ENCODE results near the gene ERP44.
"Not testable (repeated sequence)": the region's sequence is repeated elsewhere in the genome, so short reads cannot be mapped to it uniquely, and the experiment has no call there.

The ERP44 gene

GRCh38 chr9:100099722-100100042 lies 882 bp upstream of the ERP44 start:
- peak; percentile 33 to 72 for DNase-seq

GRCh38 chr9:100098046-100098886 lies 534 bp downstream of the ERP44 start:
- peak; percentile 51 to 82 for DNase-seq

GRCh38 chr9:100096378-100096916 lies 2.4 kb downstream of the ERP44 start:
- DNase-seq = no peak

- DNase-seq = not testable (repeated sequence)
Observed at GRCh38 chr9:100094411-100094810, 4.4 kb downstream of the ERP44 start.

- no peak for DNase-seq
Observed at GRCh38 chr9:100092066-100092465, 6.7 kb downstream of the ERP44 start.

- no peak for DNase-seq
Observed at GRCh38 chr9:100091650-100092049, 7.2 kb downstream of the ERP44 start.

DNA sequence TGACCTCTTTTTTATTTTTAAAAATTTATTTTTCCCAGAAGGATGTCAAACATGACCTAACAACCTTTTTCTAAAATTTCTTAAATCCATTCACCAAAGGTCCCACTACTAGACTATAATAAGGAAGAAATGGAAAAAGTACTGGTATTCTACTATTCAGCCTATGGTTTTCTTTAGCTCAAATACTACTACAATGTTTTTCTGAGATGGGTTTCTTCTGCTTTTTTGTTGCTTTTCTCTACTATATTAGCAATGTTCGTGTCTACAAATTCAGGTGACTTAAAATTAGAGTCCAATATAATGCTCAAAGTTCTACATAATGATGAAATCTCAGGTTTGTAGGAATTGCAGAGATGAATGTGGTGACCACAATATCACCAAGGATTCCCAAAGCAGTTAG lies 7.9 kb downstream of the ERP44 start:
- no peak for DNase-seq

DNA sequence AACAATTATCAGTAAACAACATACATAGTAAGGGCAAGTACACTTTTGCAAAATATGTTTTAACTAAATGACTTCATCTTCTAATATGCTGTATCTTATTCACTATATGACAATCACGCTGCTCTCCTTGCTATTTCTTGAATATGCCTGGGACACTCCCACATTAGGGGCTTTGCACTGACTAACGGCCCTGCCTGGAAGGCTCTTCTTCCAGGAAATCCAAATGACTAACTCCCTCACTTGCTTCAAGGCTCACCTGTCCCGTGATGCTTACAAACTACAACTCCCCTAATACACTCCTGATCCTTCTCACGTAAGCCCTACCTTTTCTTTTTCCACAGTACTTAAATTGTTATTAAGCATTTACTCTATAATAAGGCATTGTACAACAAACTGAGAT lies 10.6 kb downstream of the ERP44 start:
- no peak for DNase-seq

GRCh38 chr9:100087218-100087617 lies 11.6 kb downstream of the ERP44 start:
- no peak for DNase-seq

DNA sequence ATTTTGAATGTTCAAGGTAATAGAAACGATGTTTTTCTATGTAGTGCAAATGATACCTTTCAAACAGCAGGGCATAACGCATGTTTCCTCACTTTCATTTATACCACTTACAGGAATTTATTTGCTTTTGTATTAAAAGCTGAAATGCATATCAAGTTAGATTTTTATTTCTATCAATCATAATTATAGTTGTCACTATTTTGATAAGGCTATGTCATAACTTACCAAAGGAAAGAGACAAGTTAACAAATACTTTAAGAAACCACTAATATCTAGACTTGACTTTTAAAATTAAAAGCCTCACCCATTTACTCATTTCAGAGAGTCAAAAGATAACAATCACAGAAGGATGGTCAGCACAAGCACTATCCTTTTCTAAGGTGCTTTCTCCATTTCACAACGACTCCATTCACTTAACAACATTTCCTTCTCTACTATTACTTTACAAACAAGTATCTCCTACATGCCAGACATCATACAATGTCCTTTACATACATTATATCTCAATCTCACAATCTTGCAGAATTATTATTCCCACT lies 12.6 kb downstream of the ERP44 start:
- no peak for DNase-seq

DNA sequence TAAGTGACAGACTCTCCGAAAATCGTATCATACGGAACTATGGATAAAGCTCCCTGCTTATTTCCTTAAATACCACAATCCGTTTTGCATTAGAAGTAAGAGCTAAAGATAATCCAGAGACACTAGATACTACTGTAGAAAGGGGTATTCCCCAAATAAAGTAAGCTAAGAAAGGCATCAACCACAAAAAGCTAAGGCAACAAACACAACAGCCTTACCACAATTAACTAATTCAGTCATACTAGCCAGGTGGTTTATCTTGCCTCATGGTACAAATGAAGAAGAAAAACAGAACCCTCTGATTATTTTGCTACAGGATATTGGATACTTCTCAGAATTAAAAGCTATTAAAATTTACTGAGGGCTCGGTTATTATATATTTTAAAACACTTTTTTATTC lies 14.1 kb downstream of the ERP44 start:
- no peak for DNase-seq

DNA sequence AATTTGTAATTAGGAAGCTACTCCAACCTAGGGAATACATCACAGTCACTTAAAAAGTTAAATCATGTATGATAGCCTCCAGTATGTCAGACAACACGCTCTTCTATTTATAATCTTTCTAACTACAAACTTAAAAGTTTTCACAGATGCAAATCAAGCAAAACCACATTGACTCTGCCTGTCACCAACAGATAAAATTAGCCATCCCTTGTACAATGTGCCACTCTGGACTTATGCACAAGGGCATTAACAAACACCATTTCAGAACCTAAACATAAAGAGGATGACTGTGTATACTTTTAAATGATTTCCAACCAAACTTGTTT lies 14.7 kb downstream of the ERP44 start:
- no peak for DNase-seq

GRCh38 chr9:100083448-100084127 lies 15.2 kb downstream of the ERP44 start:
- no peak for DNase-seq

- no peak for DNase-seq
Observed at GRCh38 chr9:100082782-100083181, 16.0 kb downstream of the ERP44 start.

DNA sequence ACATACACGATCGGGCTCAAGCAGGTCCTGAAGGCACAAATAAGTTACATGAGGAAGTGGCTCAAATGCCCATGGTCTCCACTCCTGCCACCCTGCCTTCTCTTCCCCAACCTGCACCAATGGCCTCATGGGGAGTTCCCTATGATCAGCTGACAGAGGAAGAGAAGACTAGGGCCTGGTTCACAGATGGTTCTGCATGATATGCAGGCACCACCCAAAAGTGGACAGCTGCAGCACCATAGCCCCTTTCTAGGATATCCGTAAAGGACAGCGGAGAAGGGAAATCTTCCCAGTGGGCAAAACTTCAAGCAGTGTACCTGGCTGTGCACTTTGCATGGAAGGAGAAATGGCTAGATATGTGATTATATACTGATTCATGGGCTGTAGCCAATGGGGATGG lies 22.5 kb downstream of the ERP44 start:
- DNase-seq = not testable (repeated sequence)

DNA sequence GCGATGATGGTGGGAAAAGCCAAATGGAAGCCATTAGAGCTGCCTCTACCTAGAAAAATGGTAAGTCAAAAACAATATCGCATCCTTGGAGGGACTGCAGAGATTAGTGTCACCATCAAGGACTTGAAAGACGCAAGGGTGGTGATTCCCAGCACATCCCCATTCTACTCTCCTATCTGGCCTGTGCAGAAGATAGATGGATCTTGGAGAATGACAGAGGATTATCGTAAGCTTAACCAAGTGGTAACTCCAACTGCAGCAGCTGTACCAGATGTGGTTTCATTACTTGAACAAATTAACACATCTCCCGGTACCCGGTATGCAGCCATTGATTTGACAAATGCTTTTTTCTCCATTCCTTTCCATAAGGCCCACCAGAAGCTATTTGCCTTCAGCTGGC lies 23.8 kb downstream of the ERP44 start:
- DNase-seq = no peak

GRCh38 chr9:100074093-100074492 lies 24.7 kb downstream of the ERP44 start:
- DNase-seq = no peak

- DNase-seq = no peak
Observed at GRCh38 chr9:100072805-100073204, 26.0 kb downstream of the ERP44 start.

DNA sequence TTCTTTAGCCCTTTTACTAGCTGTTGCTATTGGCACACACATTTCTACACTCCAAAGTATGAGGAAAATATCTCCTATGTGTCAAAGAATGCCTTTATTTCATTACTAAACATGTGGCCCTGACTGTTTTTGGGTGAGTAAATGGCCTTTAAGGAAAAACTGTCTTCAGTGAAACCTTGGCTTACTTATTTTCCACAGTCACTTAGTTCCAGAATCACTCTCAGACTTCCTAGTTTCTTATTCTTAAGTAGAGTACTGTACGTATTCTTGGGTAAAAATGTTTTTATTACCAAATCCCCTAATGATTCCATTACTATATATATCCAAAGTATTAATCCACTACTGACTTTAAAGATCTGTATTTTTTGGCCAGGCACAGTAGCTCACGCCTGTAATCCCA lies 27.5 kb downstream of the ERP44 start:
- no peak for DNase-seq

GRCh38 chr9:100070104-100071041 lies 28.4 kb downstream of the ERP44 start:
- DNase-seq = no peak

DNA sequence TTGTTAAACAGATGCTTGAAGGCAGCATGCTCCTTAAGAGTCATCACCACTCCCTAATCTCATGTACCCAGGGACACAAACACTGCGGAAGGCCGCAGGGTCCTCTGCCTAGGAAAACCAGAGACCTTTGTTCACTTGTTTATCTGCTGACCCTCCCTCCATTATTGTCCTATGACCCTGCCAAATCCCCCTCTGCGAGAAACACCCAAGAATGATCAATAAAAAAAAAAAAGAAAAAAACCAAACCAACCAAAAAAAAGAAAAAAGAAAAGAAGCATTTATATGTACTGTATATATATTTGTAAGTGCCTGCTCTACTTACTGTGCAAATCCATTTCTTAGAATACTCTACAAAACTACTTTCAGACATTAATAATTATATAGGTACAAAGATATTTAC lies 29.7 kb downstream of the ERP44 start:
- DNase-seq = not testable (repeated sequence)

DNA sequence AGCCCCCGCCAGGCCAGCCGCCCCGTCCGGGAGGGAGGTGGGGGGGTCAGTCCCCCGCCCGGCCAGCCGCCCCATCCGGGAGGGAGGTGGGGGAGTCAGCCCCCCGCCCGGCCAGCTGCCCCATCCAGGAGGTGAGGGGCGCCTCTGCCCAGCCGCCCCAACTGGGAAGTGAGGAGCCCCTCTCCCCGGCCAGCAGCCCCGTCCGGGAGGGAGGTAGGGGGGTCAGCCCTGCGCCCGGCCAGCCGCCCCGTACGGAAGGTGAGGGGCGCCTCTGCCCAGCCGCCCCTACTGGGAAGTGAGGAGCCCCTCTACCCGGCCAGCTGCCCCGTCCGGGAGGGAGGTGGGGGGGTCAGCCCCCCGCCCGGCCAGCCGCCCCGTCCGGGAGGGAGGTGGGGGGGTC lies 30.8 kb downstream of the ERP44 start:
- not testable (repeated sequence) for DNase-seq

- no peak for DNase-seq
Observed at GRCh38 chr9:100066539-100066938, 32.3 kb downstream of the ERP44 start.

Measured in NCI-H2081 (cell line).